Lung (tissue), 12 donors: ENCODE results near the gene MVB12B. TPM values are rescaled to one million over a fixed set of nuclear protein-coding genes. Genes with fewer than 3 reads are reported as not detected.

ENCODE experiments used
- ATAC-seq: fragments of 200-7000 bp; cut with Tn5 transposase; one replicate; pipeline ENCODE4 v1.9.1; 2020; ENCODE audit warnings: moderate number of reproducible peaks; ENCODE audit not compliant: insufficient read depth, low FRiP score
- DNase-seq, 3 donors: peaks; one replicate each; pipeline ENCODE4 v3.0.0-alpha.2; 2013 to 2017
- H3K27ac ChIP-seq, 2 donors: one replicate each; pipeline ENCODE4 v1.5.1; 2013; ENCODE audit warnings: mild to moderate bottlenecking in 2 of 2, moderate library complexity in 2 of 2, control low read depth in 1 of 2, inconsistent platforms in 1 of 2, low read depth in 1 of 2, low read length in 1 of 2
- H3K27me3 ChIP-seq, 3 donors: one replicate each; pipeline ENCODE4 v1.5.1; 2013; ENCODE audit warnings: low read length in 2 of 3; ENCODE audit not compliant: control insufficient read depth in 3 of 3, insufficient read depth in 3 of 3
- H3K36me3 ChIP-seq, 4 donors: one replicate each; pipeline ENCODE4 v1.5.1; 2013; ENCODE audit warnings: low read length in 4 of 4, mild to moderate bottlenecking in 1 of 4, moderate library complexity in 1 of 4; ENCODE audit not compliant: control insufficient read depth in 4 of 4, insufficient read depth in 4 of 4
- H3K4me1 ChIP-seq, 5 donors: one replicate each; pipeline ENCODE4 v1.5.1; 2013; ENCODE audit warnings: low read length in 5 of 5, mild to moderate bottlenecking in 2 of 5, moderate library complexity in 1 of 5; ENCODE audit not compliant: control insufficient read depth in 5 of 5, insufficient read depth in 5 of 5
- H3K4me3 ChIP-seq: one replicate; pipeline ENCODE4 v1.5.1; 2013; ENCODE audit warnings: mild to moderate bottlenecking, control low read depth, moderate library complexity
- H3K9ac ChIP-seq, 2 donors: one replicate each; pipeline ENCODE4 v1.5.1; 2013; ENCODE audit warnings: low read length in 2 of 2, control low read depth in 1 of 2; ENCODE audit not compliant: insufficient read depth in 1 of 2
- H3K9me3 ChIP-seq, 4 donors: one replicate each; pipeline ENCODE4 v1.5.1; 2013; ENCODE audit warnings: low read length in 3 of 4, mild to moderate bottlenecking in 1 of 4, moderate library complexity in 1 of 4; ENCODE audit not compliant: control insufficient read depth in 4 of 4, insufficient read depth in 3 of 4
- WGBS, 2 donors: extraction: QIAGEN DNeasy Blood & Tissue Kit; methylation state at CpG; one replicate each; pipeline ENCODE4 v1.1.7; 2013; 5-methylcytosine and 5-hydroxymethylcytosine counted together
- polyA plus RNA-seq, 2 donors: library from polyadenylated mRNA; stranded (reverse); fragments of 200-250 nt; gene quantifications; one replicate each; pipeline ENCODE4 v1.2.1, GENCODE V29; 2013
- total RNA-seq, 2 donors: library from RNA; depleted of rRNA in 1 of 2; stranded (reverse); fragments of >200 nt in 1 of 2; gene quantifications; one replicate each; pipeline ENCODE4 v1.2.1, GENCODE V29; 2014 to 2021
- TF ChIP-seq, protein P1 (sequence below): IDR thresholded peaks from 2 replicates; pipeline ENCODE4 v1.5.1; 2012; ENCODE audit warnings: mild to moderate bottlenecking; ENCODE audit errors: control extremely low read depth, extremely low read depth
- donor health status: control.
- donor health status: control.
- donor health status: Bipolar disorder and iron deficiency.
- donor health status: healthy.
- donor health status: DM: yes; HTN: yes; CAD: no.

MVB12B gene
- total and polyA plus RNA-seq, 4 donors: 9.5 to 33.6 (median 16.5) TPM

DNA sequence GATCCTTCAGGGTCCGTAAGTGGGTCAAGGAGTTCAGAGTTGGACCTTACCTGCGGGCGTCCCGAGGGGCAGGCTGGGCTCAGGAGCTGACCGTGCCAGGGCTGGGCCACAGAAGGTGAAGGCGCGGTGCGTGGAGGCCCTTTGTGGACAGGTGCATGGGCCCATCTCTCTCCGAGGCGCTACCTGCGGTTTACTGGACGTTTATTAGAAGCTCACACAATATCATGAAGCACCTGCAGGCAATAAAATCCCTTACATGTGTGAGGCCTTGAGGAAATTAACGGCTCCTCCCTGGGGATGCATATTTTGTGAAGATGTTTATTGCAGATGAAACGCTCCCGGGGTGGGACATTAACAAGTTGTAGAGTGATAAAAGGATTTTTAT is 207.3 kb downstream of the MVB12B start:
- H3K27me3 ChIP-seq: peaks cover 0 to 25% (median 6%) of the 10 kb centered on the region in 3 donors
- no peaks in the 10 kb centered on the region for H3K9me3 ChIP-seq
- peaks cover 0 to 15% (median 0%) of the 10 kb centered on the region in 5 donors for H3K4me1 ChIP-seq
- TF ChIP-seq, protein P1, sequence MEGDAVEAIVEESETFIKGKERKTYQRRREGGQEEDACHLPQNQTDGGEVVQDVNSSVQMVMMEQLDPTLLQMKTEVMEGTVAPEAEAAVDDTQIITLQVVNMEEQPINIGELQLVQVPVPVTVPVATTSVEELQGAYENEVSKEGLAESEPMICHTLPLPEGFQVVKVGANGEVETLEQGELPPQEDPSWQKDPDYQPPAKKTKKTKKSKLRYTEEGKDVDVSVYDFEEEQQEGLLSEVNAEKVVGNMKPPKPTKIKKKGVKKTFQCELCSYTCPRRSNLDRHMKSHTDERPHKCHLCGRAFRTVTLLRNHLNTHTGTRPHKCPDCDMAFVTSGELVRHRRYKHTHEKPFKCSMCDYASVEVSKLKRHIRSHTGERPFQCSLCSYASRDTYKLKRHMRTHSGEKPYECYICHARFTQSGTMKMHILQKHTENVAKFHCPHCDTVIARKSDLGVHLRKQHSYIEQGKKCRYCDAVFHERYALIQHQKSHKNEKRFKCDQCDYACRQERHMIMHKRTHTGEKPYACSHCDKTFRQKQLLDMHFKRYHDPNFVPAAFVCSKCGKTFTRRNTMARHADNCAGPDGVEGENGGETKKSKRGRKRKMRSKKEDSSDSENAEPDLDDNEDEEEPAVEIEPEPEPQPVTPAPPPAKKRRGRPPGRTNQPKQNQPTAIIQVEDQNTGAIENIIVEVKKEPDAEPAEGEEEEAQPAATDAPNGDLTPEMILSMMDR: no peak
- H3K27ac ChIP-seq: peak overlapping the region in 1 of 2 donors; percentile 65
- ATAC-seq (no peak), DNase-seq (no peak)
- H3K9ac ChIP-seq: no peak overlapping the region
- no peak overlapping the region for H3K4me3 ChIP-seq
- WGBS, 2 donors: 46 to 60% methylated on average over 15 of the region's 15 CpGs
- no peaks in the 10 kb centered on the region for H3K36me3 ChIP-seq

DNA sequence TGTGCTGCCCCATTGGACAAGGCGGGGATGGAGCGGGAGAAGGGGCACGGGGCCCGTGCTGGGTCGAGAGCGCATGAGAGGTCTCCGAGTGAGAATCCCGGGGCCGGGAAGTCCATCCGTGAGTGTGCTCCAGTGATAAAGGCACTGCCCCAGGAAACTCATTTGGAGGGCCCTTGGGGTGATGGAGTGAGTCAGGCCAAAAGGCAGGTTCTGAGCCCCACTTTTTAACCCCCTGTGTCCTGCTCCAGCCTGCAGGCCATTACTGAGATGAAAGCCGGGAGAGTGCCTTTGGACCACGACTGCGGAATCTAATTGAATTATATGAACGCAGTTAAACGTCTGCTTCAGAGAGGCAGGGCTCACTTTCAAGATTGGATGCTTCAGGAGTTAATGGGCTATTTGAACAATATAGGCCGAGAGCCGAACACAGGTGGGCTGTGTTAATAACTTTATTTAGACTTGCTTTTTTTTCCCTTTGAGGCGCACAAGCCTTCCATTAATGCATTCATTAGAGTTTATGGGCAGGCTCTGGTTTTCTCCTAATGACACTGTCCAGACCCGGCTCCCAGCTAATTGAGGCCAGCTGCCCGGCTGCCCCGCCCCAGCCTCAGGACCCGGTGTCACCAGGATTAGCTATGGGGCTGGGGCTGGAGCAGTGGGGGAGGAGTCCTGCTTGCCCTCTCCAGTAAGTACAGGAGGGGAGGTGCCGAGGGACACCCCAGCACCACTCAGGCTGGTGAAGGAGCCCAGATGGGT is 208.0 kb downstream of the MVB12B start:
- H3K4me3 ChIP-seq: no peak overlapping the region
- no peak for ATAC-seq
- no peaks in the 10 kb centered on the region for H3K36me3 ChIP-seq
- H3K27ac ChIP-seq: no peak overlapping the region
- H3K27me3 ChIP-seq: peaks cover 0 to 25% (median 6%) of the 10 kb centered on the region in 3 donors
- no peak for DNase-seq
- H3K9ac ChIP-seq: no peak overlapping the region
- 60 to 84% methylated on average over 23 of the region's 23 CpGs for WGBS, 2 donors
- H3K9me3 ChIP-seq: no peaks in the 10 kb centered on the region
- TF ChIP-seq, protein P1: no peak
- H3K4me1 ChIP-seq: peaks cover 0 to 15% (median 0%) of the 10 kb centered on the region in 5 donors

DNA sequence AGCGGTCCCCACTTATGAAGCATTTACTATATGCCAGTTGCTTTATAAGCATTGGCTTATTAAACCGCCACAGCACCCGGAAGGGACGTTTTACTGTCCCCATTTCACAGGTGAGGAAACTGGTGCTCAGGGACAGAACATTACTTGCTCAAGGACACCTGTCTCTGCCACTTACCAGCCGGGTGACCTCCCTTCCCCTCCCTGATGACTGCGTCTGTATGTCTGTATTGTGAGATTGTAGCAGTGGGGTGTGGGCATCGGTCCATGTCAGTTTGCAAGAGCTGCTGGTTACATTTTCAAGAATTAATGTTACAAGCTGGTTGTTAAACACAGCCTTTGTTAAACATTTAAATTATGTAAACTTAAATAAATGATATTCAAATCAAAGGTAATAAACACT is 209.5 kb downstream of the MVB12B start:
- DNase-seq (no peak), ATAC-seq (no peak)
- 87 to 93% methylated on average over 7 of the region's 7 CpGs for WGBS, 2 donors
- Histone ChIP-seq H3K36me3 (no peaks in the 10 kb centered on the region), H3K9ac (no peak overlapping the region), H3K9me3 (no peaks in the 10 kb centered on the region), H3K27ac (no peak overlapping the region), H3K4me3 (no peak overlapping the region), H3K4me1 (peaks cover 0 to 15% (median 0%) of the 10 kb centered on the region in 5 donors), H3K27me3 (peaks cover 0 to 28% (median 8%) of the 10 kb centered on the region in 3 donors)
- TF ChIP-seq, protein P1: no peak
